ENCODE data around the gene NOXA1.

NOXA1 gene

DNA sequence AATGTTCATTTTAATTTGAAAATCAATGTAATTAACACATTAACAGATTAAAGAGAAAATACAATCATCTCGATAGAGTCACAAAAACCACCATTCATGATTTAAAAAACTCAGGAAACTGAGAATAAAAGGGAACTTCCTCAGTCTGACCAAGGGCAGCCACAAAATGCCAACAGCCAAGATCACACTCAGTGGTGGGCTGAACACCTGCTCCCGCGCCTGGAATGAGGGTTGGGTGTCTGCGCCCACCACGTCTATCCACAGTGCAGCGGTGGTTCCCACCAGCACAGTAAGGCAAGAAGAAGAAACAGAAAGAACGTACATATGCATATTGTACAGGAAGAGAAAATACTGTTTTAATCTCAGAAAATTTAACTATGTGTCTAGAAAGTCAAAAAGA is 47.6 kb downstream of the NOXA1 start:
- no peak for DNase-seq

DNA sequence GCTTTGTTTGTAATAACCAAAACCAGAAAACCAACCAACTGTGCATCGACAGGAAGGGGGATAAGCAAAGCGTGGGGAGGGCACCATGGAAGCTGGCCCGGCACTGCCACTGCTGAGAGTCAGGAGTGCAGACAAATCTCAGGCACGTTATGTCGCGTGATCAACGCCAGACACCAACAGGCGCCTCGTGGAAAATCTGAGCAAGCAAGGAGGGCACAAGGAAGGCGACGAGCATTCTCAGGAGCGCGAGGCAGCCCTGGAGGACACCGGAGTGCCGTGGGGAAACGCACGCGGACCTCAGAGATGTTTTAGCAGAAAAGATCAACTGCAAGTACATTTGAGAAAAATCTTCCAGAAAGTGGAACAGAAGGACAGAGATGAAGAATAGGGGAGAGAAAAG is 51.1 kb downstream of the NOXA1 start:
- no peak for DNase-seq

DNA sequence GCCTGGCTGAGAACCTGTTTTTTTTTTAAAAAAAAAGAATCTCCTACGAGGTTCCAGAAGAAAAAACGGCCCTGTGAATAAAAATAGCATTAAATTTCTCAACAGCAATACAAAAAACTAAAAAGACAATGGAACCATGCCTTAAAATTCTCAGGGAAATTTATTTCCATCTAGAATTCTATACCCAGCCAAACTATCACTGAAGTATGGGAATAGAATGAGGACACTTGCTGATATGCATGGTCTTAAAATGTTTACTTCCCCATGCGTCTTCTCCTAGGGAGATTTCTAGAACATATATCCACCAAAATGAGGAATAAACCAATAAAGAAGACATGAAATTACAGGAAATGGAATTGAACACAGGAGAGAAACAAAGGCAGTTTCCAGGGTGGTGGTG is 52.5 kb downstream of the NOXA1 start:
- no peak for DNase-seq

DNA sequence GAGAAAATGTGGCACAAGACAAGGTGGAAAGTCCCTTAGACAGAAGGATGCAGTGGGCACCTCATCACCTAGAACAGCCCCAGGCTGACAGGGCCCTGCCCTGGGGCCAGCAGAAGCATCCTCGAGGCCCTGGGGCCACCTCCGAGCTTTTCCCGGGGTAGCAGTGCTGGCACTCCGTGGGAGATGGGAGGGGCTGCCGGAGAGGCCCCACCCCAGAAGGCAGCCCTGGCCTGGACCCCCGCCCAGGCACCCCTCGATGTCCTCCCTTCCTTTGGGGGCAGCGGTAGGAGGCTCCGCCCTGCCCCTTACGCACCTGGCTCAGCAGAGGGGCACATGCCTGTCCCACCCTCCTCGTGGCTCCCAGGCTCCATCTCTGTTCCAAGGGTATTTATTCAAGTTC is 53.7 kb downstream of the NOXA1 start:
- DNase-seq = no peak

DNA sequence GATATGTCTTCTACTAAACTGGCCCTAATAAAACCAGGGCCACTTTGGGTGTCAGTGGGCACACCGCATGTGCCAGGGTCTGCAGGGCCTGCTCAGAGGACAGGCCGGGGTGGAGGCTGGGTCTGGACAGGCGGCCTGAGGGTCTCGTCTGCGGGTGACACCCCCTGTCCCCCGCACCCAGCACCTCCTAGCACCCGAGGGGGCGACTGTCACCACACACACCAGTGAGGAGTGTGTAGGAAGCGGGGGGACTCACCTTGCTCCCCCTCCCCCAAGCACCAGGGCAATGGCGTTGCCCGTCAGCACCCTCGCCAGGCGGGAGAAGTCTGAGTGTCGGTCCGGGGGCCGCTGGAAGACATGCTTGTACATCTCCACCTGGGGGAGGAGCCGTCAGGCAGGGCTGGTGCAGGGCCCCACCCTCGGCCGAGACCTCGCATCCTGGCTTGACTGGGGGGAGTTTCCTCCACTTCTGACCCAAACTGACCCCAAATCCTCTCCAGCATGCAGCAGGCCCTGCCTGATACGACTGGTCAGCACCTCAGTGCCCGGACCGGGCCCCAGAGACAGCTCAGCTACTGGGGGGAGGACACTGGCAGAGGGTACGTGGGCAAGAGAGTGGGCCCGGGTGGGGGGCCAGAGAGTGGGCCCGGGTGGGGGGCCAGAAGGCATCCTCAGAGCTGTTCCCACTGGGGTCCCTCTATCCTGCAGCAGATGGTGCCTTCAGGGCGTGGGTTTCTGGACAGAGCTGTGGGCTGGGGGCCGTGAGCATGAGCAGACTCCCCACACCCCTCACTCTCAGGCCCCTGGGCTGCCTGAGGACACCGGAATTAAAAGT is 54.8 kb downstream of the NOXA1 start:
- no peak for DNase-seq

DNA sequence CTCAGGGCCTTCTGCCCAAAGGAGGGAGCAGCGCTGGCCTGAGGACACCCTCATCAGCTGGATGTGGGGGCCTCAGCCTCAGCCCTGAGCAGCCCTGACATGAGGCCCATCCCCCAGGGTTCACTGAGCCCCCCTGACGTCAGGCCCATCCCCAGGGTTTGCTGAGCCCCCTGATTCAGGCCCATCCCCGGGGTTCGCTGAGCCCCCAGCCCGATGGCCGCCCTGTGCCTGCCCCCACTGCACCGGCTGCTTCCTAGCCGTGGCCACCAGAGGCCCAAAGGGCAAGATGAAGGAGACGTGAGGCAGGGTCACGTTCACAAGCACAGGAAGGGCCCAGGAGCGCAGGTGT is 55.4 kb downstream of the NOXA1 start:
- no peak for DNase-seq

DNA sequence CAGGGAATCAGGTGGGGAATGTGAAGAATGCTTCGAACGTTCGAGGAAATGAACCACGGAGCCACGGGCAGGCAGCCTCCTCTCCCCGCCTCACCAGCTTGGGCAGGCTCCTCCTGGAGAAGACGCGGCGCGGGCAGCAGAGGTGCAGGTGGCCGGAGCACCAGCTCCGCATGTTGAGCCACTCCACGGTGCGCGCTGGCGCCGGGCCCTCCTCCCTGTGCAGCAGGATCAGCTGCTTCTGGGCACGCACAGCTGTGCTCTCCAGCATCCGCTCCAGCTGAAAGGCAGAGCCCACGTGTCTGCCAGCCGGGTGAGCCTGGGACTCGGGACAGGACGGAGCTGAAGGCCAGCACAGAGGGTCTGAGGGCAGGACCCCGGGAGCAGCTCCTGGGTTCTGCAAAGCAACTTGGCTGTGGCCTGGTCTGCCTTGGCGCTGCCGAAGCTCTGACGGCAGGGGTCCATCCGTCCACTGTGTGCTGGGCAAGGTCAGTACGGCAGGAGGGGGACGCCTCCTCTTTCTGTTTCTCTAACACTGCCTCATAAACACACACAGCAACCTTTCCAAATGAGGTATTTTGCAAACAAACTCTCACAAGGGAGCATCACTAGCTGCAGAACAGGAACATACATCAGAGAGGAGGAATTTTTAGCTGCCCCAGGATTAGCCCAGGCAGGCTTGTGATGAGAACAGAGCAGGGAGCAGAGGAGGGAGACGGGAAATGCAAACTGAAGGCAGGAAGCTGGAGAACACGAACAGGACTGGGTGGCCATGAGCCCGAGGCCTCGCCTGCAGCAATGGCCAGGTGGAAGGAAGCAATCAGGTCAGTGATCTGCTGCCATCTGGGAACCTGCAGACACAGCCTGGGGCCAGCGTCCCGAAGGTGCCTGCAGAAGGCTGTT is 56.0 kb downstream of the NOXA1 start:
- no peak for DNase-seq

DNA sequence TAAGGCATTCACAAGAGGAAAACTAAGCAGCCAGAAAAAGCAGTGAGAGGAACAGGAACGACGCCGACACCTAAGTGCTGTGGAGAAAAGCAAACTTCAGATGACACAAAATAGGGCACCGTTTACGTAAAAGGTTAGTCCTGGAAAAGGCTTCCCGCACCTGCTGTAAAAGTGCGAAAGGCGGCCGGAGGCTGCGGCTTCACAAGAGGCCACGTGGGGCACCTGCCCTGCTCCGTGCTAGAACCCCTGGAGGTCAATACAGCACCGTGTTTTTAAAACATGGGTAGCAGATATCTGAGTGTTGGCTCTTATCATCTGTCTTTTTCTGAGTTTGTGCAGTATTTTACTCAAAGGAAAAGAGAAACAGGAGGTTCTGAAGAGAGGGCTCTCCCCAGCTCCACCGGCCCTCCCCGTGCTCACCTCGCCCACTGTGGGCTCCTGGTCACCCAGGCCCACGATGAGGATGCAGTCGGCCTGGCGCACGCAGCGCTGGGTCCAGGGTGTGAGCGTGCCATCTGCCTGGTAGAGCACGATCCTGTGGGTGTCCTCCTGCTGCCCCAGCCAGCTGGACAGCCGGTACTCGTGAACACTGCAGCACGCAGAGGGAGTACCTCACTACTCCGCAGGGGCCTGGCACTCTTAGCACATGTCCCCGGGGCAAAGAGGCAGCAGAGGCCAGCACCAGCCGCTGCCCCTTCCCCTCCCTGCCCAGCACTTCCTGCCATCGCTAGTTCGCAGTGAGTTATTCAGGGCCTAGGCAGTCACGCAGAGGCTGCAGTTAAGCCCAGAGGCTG is 56.9 kb downstream of the NOXA1 start:
- DNase-seq = no peak

DNA sequence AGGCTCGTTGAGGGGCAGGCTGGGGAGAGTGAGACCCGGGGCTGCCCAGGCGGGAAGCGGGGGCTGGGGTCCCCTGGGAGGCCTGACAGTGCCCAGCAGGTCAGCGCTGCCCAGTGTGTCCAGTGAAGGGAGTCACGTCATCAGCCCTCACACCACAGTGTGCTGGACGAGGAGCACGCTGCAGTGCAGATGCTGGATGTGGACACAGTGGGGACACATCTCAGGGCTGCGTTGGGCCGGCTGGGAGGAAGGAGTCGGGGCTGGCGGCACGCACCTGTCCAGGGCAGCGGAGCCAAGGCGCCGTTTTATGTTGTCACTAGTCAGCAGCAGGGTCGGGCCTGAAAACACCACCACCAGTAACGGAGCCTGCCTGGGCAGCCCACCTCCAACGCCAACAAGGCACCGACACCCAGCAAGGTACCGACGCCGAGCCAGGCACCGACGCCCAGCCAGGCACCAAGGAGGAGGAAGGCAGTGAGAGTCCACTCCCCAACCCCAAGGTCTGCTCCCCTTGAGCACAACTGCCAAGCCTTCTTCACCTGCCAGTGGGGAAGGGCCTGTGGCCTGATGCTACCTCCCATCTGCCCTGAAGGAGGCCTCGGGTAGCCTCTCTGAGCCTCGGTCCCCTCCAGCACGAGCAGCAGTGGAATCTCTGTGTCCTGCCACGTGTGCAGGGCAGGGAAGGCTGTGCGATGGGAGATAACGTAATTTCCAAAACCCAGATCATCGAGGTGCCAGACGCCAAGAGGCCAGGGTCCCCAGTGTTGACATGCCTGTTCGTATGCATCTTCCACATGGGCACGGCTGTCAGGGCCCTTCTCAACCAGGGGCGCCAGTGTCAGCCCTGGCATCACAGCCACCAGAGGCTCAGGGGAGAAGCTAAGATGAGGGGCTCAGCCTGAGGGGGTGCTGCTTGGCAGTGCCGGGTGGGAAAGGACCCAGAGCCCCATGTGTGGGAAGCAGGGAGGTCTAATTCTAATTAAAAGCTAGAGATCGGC is 57.8 kb downstream of the NOXA1 start:
- no peak for DNase-seq

DNA sequence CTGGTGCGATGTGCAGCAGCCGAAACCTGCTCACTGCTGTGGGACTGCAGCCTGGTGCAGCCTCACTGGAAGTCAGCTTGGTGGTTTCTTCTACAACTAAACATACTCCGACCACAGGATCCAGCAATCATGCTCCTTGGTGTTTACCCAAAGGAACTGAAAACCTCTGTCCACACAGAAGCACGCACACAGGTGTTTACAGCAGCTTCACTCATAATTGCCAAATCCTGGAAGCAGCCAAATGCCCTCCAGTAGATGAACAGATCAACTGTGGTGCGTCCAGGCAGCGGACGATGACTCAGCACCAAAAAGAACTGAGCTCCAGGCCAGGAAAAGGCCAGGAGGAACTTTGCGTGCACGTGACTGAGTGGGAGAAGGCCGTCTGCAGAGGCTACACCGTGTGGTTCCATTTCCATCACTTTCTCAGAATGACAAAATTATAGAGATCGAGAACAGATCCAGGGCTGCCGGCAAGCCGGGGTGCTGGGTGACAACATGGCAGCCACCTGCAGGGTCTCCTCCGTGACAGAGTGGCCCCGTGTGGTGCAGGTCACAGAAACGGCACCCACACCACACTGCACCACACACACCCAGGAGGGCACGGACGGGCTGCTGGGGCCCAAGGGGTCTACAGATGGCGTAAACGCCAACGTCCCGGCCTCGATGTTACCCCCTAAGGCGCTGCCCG is 59.0 kb downstream of the NOXA1 start:
- DNase-seq = peak; percentile 64

Measured in amniotic stem cell (primary cell).